Stimulated activated CD8-positive, alpha-beta memory T cell treated with anti-CD3 and anti-CD28 coated beads, Interleukin-7, amount 100 ng/mL, for 24 hours (primary cell): ENCODE results near the gene SCAPER.

Experiments used
- DNase-seq: peaks from one replicate; pipeline ENCODE4 v3.0.0-alpha.2; 2020; ENCODE audit warnings: low read depth

SCAPER gene

DNA sequence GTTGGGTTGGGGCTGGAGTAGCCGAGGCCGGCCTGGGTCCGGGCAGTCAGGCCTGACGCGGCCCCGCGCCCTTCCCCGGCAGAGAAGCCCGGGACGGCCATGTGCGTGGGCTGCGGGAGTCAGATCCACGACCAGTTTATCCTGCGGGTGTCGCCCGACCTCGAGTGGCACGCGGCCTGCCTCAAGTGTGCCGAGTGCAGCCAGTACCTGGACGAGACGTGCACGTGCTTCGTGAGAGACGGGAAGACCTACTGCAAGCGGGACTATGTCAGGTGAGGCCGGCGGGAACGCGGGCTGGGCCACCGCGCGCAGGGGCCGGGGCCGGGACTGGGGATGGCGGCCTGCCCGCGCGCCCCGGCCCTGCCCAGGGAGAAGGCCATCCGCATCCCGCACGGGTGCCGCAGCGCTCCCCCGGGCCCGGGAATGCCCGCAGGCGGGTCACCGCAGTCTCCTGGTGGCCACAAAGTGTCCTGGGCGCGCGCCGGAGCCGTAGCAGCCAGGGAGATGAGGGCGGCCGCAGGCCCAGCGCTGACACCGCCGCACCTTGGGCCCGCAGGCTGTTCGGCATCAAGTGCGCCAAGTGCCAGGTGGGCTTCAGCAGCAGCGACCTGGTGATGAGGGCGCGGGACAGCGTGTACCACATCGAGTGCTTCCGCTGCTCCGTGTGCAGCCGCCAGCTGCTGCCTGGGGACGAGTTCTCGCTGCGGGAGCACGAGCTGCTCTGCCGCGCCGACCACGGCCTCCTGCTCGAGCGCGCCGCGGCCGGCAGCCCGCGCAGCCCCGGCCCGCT lies 567.2 kb downstream of the SCAPER start:
- DNase-seq = no peak

- DNase-seq = no peak
Measured at GRCh38 chr15:76337059-76337695, 568.0 kb downstream of the SCAPER start.

DNA sequence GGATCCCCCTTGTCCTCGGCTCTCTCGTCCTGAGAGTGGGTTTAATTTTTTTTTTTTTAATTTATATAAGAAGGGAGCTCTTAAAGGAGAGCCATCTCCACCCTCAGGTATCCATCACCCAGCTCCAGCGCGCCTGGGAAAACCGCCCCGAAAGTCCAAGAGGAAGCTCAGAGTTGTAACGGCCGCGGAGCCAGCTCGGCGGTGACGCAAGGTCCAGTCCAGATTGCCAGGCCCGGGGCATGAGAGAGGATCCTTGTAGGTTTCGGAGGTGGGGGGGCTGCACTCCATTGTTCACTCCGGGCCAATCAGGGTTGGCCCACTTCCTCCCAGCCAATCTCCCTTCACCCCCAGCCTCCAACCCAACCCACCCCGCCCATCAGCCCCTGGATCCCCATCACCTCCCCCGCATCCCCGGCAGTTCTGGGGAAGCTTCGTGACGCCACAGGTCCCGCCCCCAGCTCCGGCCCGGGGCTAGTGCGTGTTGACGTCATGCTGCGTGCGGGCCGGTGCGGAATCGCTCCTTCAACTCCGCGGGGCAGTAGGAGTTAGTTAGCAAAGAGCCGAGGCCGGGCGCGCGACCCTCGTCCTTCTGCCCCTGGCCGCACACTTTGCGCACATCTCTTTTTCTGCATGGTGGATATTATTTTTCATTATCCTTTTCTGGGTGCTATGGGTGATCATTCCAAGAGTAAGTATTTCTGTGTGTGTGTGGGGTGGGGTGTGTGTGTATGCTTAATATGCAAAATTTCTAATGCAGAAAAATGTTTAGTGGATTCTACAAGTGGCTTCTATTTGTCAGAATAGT lies 568.7 kb downstream of the SCAPER start, which contains the start of gene ISL2:
Gene ISL2, plus strand, starts transcription at position 520 of the 805 bp plus-strand sequence. Its CDS starts 111 bp downstream, at position 631.
- DNase-seq = peak; percentile 54

DNA sequence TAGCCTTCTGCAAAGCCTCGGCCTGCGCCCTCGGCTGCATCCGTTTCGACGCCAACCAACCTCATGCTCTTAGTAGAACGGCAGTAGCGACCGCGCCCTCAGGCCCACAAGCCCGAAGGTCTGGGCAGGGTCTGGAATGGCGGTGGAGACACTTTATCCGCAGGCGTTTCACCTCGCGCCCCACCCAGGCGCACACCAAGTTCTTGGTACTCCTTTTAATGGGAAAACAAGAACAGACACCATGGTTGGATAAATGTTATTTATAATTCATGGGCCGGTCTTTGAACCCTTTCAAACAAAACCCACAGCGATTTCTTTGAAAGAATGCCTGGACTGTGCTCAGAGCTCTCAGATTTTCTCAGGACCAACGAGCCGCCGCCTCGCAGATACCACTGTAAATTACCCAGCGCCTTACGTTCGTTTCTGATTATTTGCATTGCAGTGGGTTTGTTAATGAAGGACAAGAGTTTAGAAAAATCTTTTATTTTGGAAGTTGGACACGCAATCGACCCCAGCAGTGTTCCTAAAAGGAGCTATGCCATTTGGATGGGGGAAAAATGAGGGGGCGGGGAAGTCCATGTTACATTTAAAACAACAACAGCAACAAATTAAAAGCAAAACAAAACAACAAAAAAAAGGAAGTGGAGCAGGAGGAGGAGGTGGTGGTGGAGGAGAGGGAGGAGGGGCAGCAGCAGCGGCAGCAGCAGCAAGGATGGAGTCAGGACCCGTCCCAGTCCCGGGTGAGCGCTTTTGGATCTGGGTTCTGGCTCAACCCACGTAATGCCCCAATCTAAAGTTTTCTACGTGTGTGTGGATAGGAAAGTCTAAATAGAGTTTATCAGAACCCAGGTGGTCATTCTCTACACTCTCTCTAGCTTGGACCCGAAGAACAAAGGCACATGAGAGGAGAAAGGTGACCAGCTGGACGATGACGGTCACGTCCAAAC lies 569.6 kb downstream of the SCAPER start:
- no peak for DNase-seq

- DNase-seq = no peak
Measured at GRCh38 chr15:76334438-76335306, 570.5 kb downstream of the SCAPER start.

GRCh38 chr15:76333720-76334437 lies 571.3 kb downstream of the SCAPER start:
- DNase-seq = no peak

DNA sequence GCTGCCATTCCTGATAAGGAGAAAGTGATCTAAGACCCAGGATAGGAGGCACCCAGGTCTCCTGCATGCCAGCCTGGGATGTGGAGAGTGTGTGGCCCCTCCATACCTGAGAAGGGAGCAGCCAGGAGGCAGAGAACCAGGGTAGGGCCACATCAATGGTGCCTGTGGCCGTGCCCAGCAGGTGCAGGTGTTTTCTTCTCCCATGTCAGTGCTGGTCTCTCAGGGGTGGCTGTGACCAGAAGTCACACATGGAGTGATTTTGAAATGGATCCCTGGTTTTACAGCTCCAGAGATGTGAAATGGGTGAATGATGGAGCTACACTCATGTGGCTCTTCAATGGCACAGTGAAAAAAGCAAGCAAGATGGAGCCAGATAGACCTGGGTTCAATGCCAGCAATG lies 571.8 kb downstream of the SCAPER start:
- no peak for DNase-seq

- no peak for DNase-seq
Measured at GRCh38 chr15:76332796-76333195, 572.3 kb downstream of the SCAPER start.

- DNase-seq = no peak
Measured at GRCh38 chr15:76330080-76330680, 575.0 kb downstream of the SCAPER start.

GRCh38 chr15:76328958-76329357 lies 576.2 kb downstream of the SCAPER start:
- no peak for DNase-seq

GRCh38 chr15:76328106-76328696 lies 576.9 kb downstream of the SCAPER start:
- DNase-seq = no peak

DNA sequence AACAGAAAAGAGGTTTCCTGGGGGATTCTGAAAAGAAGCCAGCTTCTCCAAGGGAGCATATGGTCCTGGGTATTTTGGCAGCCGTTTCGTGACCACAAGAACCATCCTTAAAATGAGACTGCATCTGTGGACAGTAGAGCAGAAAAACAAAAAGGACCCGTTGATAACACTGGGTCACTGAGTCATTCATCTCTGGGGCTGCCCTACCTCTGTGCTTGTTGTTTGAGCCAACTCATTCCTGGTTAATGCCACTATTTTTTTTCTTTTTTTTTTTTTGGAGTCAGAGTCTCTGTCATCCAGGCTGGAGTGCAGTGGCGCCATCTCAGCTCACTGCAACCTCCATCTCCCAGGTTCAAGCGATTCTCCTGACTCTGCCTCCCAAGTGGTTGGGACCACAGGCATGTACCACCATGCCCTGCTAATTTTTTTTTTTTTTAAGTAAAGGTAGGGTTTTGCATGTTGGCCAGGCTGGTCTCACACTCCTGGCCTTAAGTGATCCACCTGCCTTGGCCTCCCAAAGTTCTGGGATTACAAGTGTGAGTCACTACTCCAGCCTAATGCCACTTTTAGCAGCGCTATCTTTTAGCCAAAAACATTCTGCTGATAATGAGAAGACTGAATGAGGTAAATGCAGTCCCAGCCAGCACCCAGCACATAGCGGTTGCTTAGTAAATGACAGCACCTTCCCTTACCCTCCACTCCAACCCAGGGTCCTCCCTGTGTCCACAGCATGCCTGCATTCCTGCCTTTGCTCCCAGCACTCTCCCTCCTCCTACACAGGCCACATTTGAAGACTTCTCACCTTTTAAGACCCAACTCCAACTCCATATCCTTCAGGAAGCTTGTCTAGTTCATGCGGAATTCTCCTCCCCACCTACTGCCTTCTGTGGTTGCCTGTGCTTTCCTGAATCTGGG lies 577.7 kb downstream of the SCAPER start:
- DNase-seq = no peak

DNA sequence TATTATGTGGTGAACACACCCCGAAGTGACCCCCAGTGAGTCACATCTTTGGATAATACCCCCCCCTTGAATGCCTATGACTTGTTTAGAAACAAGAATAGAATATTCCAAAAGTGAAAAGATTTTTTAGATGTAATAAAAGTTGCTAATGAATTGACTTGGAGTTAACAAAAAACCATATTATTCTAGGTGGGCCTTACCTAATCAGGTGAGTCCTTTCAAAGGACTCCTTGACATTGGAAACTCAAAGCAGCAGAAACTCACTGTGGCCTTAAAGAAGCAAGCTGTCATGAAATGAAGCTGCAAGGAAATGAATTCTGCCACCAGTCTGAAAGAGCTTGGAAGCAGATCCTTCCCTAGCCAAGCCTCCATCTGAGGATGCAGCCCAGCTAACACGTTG lies 579.4 kb downstream of the SCAPER start:
- DNase-seq = no peak

DNA sequence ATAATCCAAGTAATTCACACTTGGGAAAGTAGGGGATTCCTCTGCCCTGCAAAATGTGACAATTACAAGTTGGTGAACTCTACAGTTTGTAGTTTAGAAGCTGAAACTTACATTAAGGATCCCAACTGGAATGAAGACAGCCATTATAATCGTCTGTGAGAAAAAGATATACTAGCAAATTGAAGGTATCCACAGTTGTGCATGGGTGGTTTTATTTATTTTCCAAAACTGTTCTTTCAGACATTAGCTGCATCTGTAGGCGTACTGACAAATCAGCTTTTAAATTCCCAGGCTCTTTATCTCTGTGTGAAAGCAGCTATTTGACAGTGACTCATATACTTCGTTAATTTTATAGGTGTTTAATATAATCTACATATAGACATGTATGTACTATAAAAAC lies 581.1 kb downstream of the SCAPER start:
- DNase-seq = no peak

DNA sequence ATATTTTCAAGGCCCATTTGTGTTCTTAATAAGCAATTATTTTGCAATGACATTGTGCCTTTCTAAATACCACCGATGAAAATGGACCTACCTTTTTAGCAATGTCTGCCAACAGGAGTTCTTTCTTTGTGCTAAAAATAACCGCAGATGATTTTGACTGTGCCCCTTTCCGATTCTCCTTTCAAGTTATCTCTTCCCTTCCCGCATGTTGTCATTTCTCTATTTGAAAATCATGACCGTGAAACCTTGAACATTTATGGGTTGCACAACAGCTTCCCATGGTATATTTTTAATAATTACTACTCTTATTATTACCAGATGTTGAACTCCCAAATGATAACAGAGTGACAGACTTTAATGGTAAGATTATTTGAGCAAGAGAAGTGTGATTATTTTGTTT lies 583.5 kb downstream of the SCAPER start:
- no peak for DNase-seq

DNA sequence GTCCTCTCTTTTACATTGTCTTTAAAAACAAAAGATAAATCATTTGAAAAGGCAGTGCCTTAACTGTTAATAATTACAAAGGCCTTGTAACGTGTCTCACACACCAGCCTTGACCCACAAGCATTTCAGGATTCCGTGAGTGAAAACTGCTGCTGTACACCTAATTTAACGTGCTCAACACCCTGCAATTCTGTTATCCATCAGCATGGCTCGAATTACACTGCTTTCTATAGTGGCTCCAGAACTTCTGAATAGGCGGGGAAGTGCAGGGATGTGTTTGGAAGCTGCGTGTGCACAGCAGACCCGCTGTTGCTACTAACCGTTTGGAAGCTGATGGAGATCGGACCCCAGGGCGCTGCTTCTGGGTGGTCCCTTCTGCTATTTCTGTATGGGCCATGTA lies 584.0 kb downstream of the SCAPER start:
- DNase-seq = no peak

DNA sequence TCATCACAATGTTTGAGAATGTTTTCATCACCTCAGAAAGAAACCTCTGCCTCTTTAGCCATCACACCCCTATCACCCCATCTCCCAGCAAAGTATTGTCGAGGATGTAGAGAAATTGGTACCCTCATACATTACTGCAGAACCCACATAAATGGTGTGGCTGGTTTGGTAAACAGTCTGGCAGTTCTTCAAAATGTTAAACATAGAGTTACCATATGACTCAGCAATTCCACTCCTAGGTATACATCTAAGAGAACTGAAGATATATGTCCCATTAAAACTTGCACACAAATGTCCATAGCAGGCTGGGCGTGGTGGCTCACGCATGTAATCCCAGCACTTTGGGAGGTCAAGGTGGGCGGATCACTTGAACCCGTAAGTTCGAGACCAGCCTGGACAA lies 585.1 kb downstream of the SCAPER start:
- DNase-seq = no peak

- DNase-seq = no peak
Measured at GRCh38 chr15:76313731-76314130, 591.4 kb downstream of the SCAPER start.
